Ovary (tissue), 3 donors: ENCODE measurements around the gene PPP2R2B.

Experiments used
- EP300 ChIP-seq: sonication (generic); formaldehyde crosslinking; IDR thresholded peaks from one replicate; pipeline ENCODE4 v1.6.1; 2017; ENCODE audit warnings: antibody characterized with exemption
- POLR2A ChIP-seq: fragments of 450-650 bp; IDR thresholded peaks from one replicate; pipeline ENCODE4 v1.6.1; 2017; ENCODE audit warnings: antibody characterized with exemption, mild to moderate bottlenecking, moderate library complexity
- TF ChIP-seq, protein P1 (sequence below), 3 donors: fragments of 450-650 bp in 2 of 3; fragments of 200-600 bp in 1 of 3; IDR thresholded peaks; one replicate each; pipeline versions ENCODE4 v1.5.1 to v1.8.0; 2016 to 2022; ENCODE audit warnings: antibody characterized with exemption in 3 of 3, mild to moderate bottlenecking in 1 of 3
- donor health status: DM: no; HTN: no; CAD: no.

GRCh38 chr5:146707316-146707715 lies 171.2 kb downstream of the PPP2R2B start:
- TF ChIP-seq POLR2A (no peak), EP300 (no peak)
- TF ChIP-seq, protein P1, sequence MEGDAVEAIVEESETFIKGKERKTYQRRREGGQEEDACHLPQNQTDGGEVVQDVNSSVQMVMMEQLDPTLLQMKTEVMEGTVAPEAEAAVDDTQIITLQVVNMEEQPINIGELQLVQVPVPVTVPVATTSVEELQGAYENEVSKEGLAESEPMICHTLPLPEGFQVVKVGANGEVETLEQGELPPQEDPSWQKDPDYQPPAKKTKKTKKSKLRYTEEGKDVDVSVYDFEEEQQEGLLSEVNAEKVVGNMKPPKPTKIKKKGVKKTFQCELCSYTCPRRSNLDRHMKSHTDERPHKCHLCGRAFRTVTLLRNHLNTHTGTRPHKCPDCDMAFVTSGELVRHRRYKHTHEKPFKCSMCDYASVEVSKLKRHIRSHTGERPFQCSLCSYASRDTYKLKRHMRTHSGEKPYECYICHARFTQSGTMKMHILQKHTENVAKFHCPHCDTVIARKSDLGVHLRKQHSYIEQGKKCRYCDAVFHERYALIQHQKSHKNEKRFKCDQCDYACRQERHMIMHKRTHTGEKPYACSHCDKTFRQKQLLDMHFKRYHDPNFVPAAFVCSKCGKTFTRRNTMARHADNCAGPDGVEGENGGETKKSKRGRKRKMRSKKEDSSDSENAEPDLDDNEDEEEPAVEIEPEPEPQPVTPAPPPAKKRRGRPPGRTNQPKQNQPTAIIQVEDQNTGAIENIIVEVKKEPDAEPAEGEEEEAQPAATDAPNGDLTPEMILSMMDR (IDR thresholded peaks at IDR 0.05): no peak
